HG02642 (cell line): Measurements from ENCODE around the gene ZNRD2.

Experiments
- ATAC-seq: cut with Tn5 transposase; IDR thresholded peaks from one replicate; pipeline ENCODE4 v1.9.1; 2021; ENCODE audit warnings: mild to moderate bottlenecking; ENCODE audit not compliant: unreplicated experiment, poor library complexity

ZNRD2 gene

DNA sequence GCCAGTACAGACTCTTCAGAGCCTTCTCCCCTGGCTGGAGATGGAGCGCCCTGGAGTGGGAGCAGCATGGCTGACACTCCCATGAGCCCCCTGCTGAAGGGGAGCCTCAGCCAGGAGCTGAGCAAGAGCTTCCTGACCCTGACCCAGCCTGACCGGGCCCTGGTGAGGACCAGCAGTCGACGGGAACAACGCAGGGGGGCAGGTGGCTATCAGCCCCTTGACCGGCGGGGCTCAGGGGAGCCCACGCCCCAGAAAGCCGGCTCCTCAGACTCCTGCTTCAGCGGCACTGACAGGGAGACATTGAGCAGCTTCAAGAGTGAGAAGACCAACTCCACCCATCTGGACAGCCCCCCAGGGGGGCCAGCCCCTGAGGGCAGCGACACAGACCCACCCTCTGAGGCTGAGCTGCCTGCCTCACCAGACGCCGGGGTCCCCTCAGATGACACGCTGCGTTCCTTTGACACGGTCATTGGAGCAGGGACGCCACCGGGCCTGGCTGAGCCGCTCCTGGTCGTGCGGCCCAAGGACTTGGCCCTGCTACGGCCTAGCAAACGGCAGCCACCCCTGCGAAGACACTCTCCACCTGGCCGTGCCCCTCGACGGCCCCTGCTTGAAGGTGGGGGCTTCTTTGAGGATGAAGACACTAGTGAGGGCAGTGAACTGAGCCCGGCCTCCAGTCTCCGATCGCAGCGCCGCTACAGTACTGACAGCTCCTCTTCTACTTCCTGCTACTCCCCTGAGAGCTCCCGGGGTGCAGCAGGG, 47.9 kb downstream of the ZNRD2 start:
- ATAC-seq, result no peak

DNA sequence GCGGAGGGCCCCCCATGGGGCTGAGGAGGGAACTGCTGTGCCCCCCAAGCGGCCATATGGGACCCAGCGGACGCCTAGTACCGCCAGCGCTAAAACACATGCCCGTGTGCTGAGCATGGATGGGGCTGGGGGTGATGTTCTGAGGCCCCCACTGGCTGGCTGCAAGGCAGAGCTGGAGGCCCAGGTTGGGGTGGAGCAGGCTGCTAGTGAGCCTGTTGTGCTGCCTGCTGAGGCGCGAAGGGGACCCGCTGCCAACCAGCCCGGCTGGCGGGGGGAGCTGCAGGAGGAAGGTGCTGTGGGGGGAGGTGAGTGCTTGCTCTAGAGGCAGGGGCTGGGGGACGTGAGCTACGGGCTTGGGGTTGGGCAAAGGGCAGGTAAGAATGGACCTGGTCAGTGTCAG, 48.5 kb downstream of the ZNRD2 start:
- ATAC-seq, result no peak

DNA sequence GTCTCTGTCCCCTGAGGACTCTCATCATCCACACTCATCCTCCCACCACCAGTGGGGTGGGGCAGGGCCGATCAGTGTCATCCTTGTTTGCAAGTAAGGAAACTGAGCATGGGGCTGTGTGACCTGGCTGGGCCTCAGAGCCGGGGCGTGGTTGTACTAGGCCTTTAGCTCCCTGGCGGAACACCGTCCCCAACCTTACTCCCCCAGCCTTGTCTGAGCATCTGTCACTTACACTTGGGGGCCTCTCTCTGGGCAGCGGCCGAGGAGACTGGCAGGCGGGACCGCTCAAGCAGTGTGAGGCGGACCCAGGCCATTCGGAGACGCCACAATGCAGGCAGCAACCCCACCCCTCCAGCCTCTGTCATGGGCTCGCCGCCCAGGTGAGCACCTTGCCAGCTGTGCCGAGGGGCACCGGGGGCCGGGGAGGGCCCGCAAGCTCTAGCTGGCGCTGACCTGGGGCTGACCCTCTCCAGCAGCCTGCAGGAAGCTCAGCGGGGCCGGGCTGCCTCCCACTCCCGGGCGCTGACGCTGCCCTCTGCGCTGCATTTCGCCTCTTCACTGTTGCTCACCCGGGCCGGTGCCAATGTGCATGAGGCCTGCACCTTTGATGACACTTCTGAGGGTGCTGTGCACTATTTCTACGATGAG, 49.1 kb downstream of the ZNRD2 start:
- no peak for ATAC-seq

DNA sequence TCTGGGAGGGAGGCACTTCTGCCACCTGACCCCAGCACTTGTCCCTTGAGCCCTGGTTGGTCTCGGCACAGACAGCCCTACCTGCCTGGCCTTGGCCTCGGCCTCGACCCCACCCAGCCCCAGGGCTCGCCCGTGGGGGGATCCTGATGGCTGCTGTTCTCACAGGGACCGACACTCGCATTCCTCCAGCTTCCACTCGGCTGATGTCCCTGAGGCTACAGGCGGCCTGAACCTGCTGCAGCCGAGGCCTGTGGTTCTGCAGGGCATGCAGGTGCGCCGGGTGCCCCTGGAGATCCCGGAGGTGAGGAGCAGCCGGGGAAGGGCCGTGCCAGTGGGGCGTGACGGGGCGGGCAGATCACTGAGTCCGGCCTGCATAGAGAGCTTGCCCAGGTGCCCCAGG, 50.4 kb downstream of the ZNRD2 start:
- no peak for ATAC-seq

DNA sequence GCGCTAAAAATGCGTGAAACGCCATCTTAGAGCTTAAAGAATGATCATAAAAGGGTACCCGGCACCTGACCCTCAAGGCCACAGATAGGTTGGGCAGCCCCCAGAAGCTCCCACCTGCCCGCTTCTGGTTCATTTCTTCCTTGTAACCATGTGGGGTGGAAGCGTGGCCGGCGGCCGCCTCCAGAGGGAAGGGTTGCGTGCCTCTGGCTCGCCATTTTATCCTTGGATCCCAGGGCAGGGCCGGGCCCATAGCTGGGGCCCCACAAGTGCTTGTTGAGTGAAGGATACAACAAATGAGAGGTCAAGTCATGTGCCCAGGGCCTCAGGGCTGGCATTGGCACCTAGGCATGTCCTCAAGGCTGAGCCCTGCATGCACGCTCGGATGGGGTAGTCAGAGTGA, 51.2 kb downstream of the ZNRD2 start:
- no peak for ATAC-seq
